Left ventricle myocardium inferior (tissue), 1 donor: ENCODE data around the gene NUP62. TPM values are rescaled to one million over a fixed set of nuclear protein-coding genes. Genes with fewer than 3 reads are reported as not detected.
"Not testable (repeated sequence)": the region's sequence is repeated elsewhere in the genome, so short reads cannot be mapped to it uniquely, and the experiment has no call there.

Source experiments
- DNase-seq: peaks from one replicate; pipeline ENCODE4 v3.0.0-alpha.2; 2020
- H3K27ac ChIP-seq: fragments of 200-600 bp; replicated peaks from 2 replicates; pipeline ENCODE4 v1.8.0; 2021
- H3K27me3 ChIP-seq: fragments of 200-600 bp; 2 replicates; pipeline ENCODE4 v1.8.0; 2021; ENCODE audit warnings: low read depth
- H3K36me3 ChIP-seq: fragments of 200-600 bp; 2 replicates; pipeline ENCODE4 v1.8.0; 2021
- H3K4me1 ChIP-seq: fragments of 200-600 bp; 2 replicates; pipeline ENCODE4 v1.8.0; 2021
- H3K4me3 ChIP-seq: fragments of 200-600 bp; 2 replicates; pipeline ENCODE4 v1.8.0; 2021; ENCODE audit warnings: mild to moderate bottlenecking, moderate library complexity
- H3K9me3 ChIP-seq: fragments of 200-600 bp; replicated peaks from 2 replicates; pipeline ENCODE4 v1.8.0; 2021
- CTCF ChIP-seq: fragments of 200-600 bp; IDR thresholded peaks from 2 replicates; pipeline ENCODE4 v1.8.0; 2021; ENCODE audit warnings: antibody characterized with exemption, mild to moderate bottlenecking, borderline replicate concordance
- intact Hi-C: fragments of 100-400 bp; cut with micrococcal nuclease; formaldehyde crosslinking; loops from one replicate; pipeline ENCODE4 v1.11.0; 2022
- total RNA-seq: library from RNA; stranded (reverse); fragmentation: NEBNext Ultra II Directional; extraction: Animal tissue kit (Norgen Biotek cat#: 25700); gene quantifications from one replicate; pipeline ENCODE4 v1.2.1, GENCODE V29; 2021
- donor health status: DM: no; HTN: yes; CAD: no; lungs with severe emphysema.

NUP62 gene
- total RNA-seq, 1 donor from 2014 or later = 28.4 TPM

DNA sequence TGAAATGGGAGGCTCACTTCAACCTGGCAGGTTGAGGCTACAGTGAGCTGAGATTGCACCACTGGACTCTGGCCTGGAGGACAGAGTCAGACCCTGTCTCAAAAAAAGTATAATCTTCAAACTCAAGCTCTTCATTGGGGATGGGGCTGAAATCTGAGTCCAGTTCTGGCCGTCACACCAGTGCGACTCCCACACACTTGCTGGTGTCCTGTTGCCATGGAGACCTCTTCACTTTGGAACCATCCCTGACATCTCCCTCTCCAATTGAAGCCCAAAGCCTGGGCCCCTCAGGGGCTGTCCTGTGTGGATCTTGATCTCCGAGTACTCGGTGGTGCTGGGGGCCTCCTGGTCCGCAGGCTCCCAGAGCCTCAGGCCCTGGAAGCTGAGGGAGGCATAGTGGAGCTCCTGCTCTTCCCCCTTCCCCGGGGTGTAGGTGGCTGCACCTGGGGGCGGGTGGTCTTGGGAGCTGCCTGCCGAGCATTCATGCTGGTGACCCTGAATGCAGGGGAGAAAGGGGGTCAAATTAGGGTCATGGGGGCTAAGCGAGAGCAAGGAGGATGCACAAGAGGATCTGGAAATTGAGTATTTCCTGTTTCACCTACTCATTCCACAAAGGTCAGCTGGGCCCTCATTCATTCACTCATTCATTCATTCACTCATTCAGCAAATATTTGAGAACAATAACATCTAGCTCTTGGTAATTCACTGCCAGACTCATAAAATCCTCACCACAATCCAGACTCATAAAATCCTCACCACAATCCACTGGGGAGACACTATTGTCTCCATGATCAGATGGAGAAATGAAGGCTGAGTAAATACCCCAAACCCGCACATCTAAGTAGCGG, 20.7 kb upstream of the NUP62 start:
- peaks cover 13% of the 10 kb centered on the region for H3K4me1 ChIP-seq
- intact Hi-C loops = no loop called here
- no peak overlapping the region for H3K4me3 ChIP-seq
- H3K36me3 ChIP-seq = no peaks in the 10 kb centered on the region
- H3K27me3 ChIP-seq = peaks cover 50% of the 10 kb centered on the region
- no peak for TF ChIP-seq CTCF
- H3K9me3 ChIP-seq = no peaks in the 10 kb centered on the region
- DNase-seq = no peak
- H3K27ac ChIP-seq = no peak overlapping the region

DNA sequence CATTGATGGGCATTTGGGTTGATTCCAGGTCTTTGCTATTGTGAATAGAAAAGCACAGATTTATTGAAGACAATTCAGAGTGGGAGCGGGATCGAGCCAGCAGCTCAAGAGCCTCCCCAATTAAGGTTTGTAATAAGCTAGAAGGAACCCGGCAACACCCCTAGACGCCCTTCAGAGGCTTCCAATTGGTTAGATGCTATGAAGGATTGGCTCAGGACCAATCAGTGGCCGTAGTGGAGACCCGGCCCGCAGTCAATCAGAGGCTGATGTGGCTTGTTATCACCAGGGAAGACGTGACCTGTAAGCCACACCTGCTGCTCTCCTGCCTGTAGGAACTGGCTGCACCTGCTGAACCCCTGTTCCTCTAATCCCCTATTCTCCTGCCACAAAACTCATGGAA, 17.1 kb upstream of the NUP62 start:
- no peaks in the 10 kb centered on the region for H3K36me3 ChIP-seq
- intact Hi-C loops = no loop called here
- H3K4me1 ChIP-seq = no peaks in the 10 kb centered on the region
- peaks cover 50% of the 10 kb centered on the region for H3K27me3 ChIP-seq
- TF ChIP-seq CTCF = no peak
- no peak for DNase-seq
- H3K27ac ChIP-seq = no peak overlapping the region
- no peaks in the 10 kb centered on the region for H3K9me3 ChIP-seq
- no peak overlapping the region for H3K4me3 ChIP-seq

DNA sequence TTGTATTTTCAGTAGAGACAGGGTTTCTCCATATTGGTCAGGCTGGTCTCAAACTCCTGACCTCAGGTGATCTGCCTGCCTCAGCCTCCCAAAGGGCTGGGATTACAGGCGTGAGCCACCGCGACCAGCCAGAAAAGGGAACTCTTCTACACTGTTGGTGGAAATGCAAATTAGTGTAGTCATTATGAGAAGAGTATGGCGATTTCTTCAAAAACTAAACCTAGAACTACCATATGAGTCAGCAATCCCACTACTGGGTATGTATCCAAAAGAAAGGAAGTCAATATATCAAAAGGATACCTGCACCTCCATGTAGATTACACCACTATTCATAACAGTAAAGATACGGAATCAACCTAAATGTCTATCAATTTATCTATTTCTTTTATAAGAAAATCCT, 15.3 kb upstream of the NUP62 start:
- DNase-seq, H3K36me3 ChIP-seq, intact Hi-C loops, H3K27ac ChIP-seq, H3K9me3 ChIP-seq, H3K4me3 ChIP-seq, H3K4me1 ChIP-seq: not testable (repeated sequence)
- peaks cover 42% of the 10 kb centered on the region for H3K27me3 ChIP-seq

- H3K27ac ChIP-seq = no peak overlapping the region
- no peaks in the 10 kb centered on the region for H3K36me3 ChIP-seq
- intact Hi-C loops = no loop called here
- H3K4me1 ChIP-seq = peaks cover 4% of the 10 kb centered on the region
- no peaks in the 10 kb centered on the region for H3K9me3 ChIP-seq
- H3K4me3 ChIP-seq = no peak overlapping the region
- DNase-seq = no peak
- no peak for TF ChIP-seq CTCF
- peaks cover 16% of the 10 kb centered on the region for H3K27me3 ChIP-seq
These were observed 11.1 kb upstream of the NUP62 start for GRCh38 chr19:49940482-49940791.

DNA sequence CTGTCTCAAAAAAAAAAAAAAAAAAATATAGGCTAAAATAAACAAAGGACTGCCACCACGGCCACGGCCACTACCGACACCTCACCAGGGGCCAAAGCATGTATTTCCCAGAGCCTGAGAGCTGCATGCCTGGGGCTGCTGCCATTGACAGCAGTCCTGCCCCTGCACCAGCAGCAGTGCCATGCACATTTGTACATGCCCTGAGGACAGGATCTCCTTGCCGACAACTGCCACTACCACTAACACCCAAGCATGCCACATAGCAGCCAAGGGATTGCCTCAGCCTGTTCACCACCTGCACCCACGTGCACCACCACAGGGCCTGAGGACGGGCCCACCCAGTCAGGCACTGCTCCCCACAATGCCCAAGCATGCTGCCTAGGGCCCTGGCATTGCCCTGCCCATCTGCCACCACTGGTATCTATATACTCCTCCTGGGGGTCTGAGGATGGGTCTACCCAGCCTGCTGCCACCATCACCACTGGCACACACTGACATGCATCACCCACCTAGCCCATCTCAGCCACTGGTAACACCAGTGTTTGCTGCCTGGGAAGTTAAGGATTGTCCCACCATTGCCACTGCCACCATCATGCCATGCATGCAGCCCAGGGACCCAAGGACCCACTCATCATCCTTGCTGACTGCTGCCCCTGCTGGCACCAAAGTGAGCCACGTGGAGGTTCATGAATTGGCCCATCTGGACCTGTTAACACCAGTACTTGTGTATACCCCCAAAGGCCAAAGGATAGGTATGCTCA, 10.6 kb upstream of the NUP62 start:
- H3K27me3 ChIP-seq = peaks cover 16% of the 10 kb centered on the region
- H3K36me3 ChIP-seq = no peaks in the 10 kb centered on the region
- H3K4me3 ChIP-seq = no peak overlapping the region
- no peak overlapping the region for H3K27ac ChIP-seq
- no peak for DNase-seq
- no peaks in the 10 kb centered on the region for H3K9me3 ChIP-seq
- TF ChIP-seq CTCF = no peak
- H3K4me1 ChIP-seq = peaks cover 4% of the 10 kb centered on the region
- intact Hi-C loops = loop anchor here (5.0 kb wide), 1 partner anchor 42 kb away; no protein-coding TSS in a partner anchor

DNA sequence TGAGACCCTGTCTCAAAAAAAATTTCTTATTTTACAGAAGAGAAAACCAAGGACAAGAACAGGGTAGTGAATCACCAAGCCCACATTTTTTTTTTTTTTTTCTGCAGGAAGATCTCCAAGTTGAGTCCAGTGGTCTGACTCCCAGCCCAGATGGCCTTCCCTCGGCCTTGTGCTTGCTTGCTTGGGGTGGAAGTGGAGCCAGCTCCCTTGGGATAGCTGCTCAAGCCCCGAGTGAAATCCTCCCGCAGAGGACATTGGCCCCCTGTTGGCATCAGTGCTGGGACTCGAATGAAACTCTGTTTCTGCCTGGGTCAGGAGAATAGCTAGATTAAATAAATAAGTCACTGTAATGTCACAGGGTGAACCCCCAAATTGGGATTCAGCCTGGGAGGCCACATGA, 9.4 kb upstream of the NUP62 start:
- TF ChIP-seq CTCF = no peak
- intact Hi-C loops = loop anchor here (5.0 kb wide), 1 partner anchor 44 kb away; no protein-coding TSS in a partner anchor
- Histone ChIP-seq H3K27me3 (peaks cover 12% of the 10 kb centered on the region), H3K36me3 (no peaks in the 10 kb centered on the region), H3K27ac (no peak overlapping the region), H3K9me3 (no peaks in the 10 kb centered on the region), H3K4me1 (peaks cover 4% of the 10 kb centered on the region), H3K4me3 (no peak overlapping the region)
- no peak for DNase-seq
